Loucy (cell line): ENCODE data around the gene SETMAR.
"Not testable (repeated sequence)": the region's sequence is repeated elsewhere in the genome, so short reads cannot be mapped to it uniquely, and the experiment has no call there.

ENCODE experiments used
- H2AFZ ChIP-seq: fragments of 200-600 bp; sonication (generic); 2 replicates; pipeline ENCODE4 v1.6.0; 2016; ENCODE audit warnings: antibody characterized with exemption, mild to moderate bottlenecking, low read length, moderate library complexity
- H3F3A ChIP-seq: fragments of 200-600 bp; 2 replicates; pipeline ENCODE4 v1.6.0; 2016; ENCODE audit warnings: antibody characterized with exemption, low read depth, mild to moderate bottlenecking
- H3K27me3 ChIP-seq: fragments of 200-600 bp; sonication (generic); 2 replicates; pipeline ENCODE4 v1.6.1; 2014; ENCODE audit warnings: low read length, mild to moderate bottlenecking; ENCODE audit not compliant: insufficient read depth, poor library complexity, severe bottlenecking
- H3K36me3 ChIP-seq: fragments of 200-600 bp; sonication (generic); 2 replicates; pipeline ENCODE4 v1.6.1; 2016; ENCODE audit warnings: low read length; ENCODE audit not compliant: insufficient read depth
- H3K4me1 ChIP-seq: fragments of 200-600 bp; sonication (generic); 2 replicates; pipeline ENCODE4 v1.5.1; 2014; ENCODE audit warnings: low read length, mild to moderate bottlenecking; ENCODE audit not compliant: insufficient read depth, poor library complexity, severe bottlenecking
- H3K4me2 ChIP-seq: fragments of 200-600 bp; sonication (generic); 2 replicates; pipeline ENCODE4 v1.6.0; 2014; ENCODE audit warnings: antibody characterized with exemption, low read length, low read depth, mild to moderate bottlenecking; ENCODE audit not compliant: poor library complexity, severe bottlenecking
- H3K4me3 ChIP-seq: fragments of 200-600 bp; sonication (generic); 2 replicates; pipeline ENCODE4 v1.5.1; 2014; ENCODE audit warnings: low read length, mild to moderate bottlenecking, mixed read lengths; ENCODE audit not compliant: poor library complexity, severe bottlenecking
- H3K79me2 ChIP-seq: fragments of 200-600 bp; sonication (generic); 2 replicates; pipeline ENCODE4 v1.6.1; 2014; ENCODE audit warnings: low read length; ENCODE audit not compliant: insufficient read depth
- H3K9ac ChIP-seq: fragments of 200-600 bp; sonication (generic); 2 replicates; pipeline ENCODE4 v1.6.0; 2014; ENCODE audit warnings: mild to moderate bottlenecking, low read depth, low read length, moderate library complexity; ENCODE audit not compliant: poor library complexity, severe bottlenecking
- H3K9me2 ChIP-seq: fragments of 200-600 bp; sonication (generic); replicated peaks from 2 replicates; pipeline ENCODE4 v1.6.1; 2016; ENCODE audit warnings: low read depth, low read length, mixed read lengths
- H3K9me3 ChIP-seq: fragments of 200-600 bp; sonication (generic); 2 replicates; pipeline ENCODE4 v1.6.1; 2014; ENCODE audit warnings: mild to moderate bottlenecking, antibody characterized with exemption, low read length, low read depth; ENCODE audit not compliant: insufficient read depth
- H4K20me1 ChIP-seq: fragments of 200-600 bp; sonication (generic); 2 replicates; pipeline ENCODE4 v1.6.0; 2014; ENCODE audit warnings: antibody characterized with exemption, low read length, mild to moderate bottlenecking; ENCODE audit not compliant: insufficient read depth, poor library complexity, severe bottlenecking
- CTCF ChIP-seq: fragments of 200-600 bp; sonication (generic); conservative IDR thresholded peaks from 2 replicates; pipeline ENCODE4 v1.5.1; 2014; ENCODE audit warnings: mild to moderate bottlenecking, antibody characterized with exemption, low read length
- EZH2phosphoT487 ChIP-seq: fragments of 200-600 bp; IDR thresholded peaks from 2 replicates; pipeline ENCODE4 v1.6.1; 2018; ENCODE audit warnings: antibody characterized with exemption, mild to moderate bottlenecking, moderate library complexity, borderline replicate concordance

SETMAR gene

GRCh38 chr3:4302747-4303146 is 422 bp upstream of the SETMAR start:
- Histone ChIP-seq H3K4me1 (peaks cover 33% of the 10 kb centered on the region), H3F3A (no peaks in the 10 kb centered on the region; the same call in 1 of the 2 replicates), H4K20me1 (no peaks in the 10 kb centered on the region), H3K4me2 (peak overlapping the region; percentile 80), H3K27me3 (no peaks in the 10 kb centered on the region), H3K9me2 (no peaks in the 10 kb centered on the region), H3K79me2 (peaks cover 42% of the 10 kb centered on the region), H3K9me3 (no peaks in the 10 kb centered on the region), H3K36me3 (no peaks in the 10 kb centered on the region), H2AFZ (peak overlapping the region; percentile 98), H3K4me3 (peak overlapping the region; percentile 93), H3K9ac (peak overlapping the region; percentile 97)
- TF ChIP-seq EZH2phosphoT487: no peak
- no peak for TF ChIP-seq CTCF

DNA sequence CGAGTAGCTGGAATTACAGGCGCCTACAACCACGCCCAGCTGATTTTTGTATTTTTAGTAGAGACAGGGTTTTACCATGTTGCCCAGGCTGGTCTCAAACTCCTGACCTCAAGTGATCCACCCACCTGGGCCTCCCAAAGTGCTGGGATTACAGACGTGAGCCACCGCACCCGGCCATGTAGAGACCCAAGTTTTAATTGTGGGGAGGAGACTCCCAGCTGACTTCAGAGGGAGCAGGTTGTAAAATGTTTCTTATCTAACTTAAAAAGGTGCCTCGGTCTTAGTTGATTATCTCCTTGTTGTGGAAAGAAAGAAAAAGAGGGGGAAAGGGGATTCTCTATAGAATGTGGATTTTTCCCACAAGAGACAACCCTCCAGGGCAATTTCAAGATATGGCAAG is 2.0 kb downstream of the SETMAR start:
- not testable (repeated sequence) for H4K20me1 ChIP-seq, H3F3A ChIP-seq, H3K9me2 ChIP-seq, H3K36me3 ChIP-seq, H2AFZ ChIP-seq, H3K27me3 ChIP-seq, H3K9me3 ChIP-seq
- peak overlapping the region; percentile 80 for H3K4me2 ChIP-seq
- peak overlapping the region; percentile 97 for H3K9ac ChIP-seq
- H3K4me1 ChIP-seq: peaks cover 55% of the 10 kb centered on the region
- peaks cover 66% of the 10 kb centered on the region for H3K79me2 ChIP-seq
- peak overlapping the region; percentile 93 for H3K4me3 ChIP-seq

GRCh38 chr3:4306091-4306490 is 2.9 kb downstream of the SETMAR start:
- no peaks in the 10 kb centered on the region for H3K9me3 ChIP-seq
- TF ChIP-seq EZH2phosphoT487 (no peak), CTCF (no peak)
- no peak overlapping the region for H2AFZ ChIP-seq
- no peaks in the 10 kb centered on the region for H3K27me3 ChIP-seq
- peaks cover 71% of the 10 kb centered on the region for H3K79me2 ChIP-seq
- H3K9ac ChIP-seq: peak overlapping the region; percentile 97
- H3K4me2 ChIP-seq: peak overlapping the region; percentile 80
- H3K9me2 ChIP-seq: no peaks in the 10 kb centered on the region
- H3K36me3 ChIP-seq: no peaks in the 10 kb centered on the region
- H3K4me3 ChIP-seq: peak overlapping the region; percentile 93
- no peaks in the 10 kb centered on the region; the same call in 1 of the 2 replicates for H3F3A ChIP-seq
- H3K4me1 ChIP-seq: peaks cover 64% of the 10 kb centered on the region
- H4K20me1 ChIP-seq: no peaks in the 10 kb centered on the region

- H3F3A ChIP-seq: no peaks in the 10 kb centered on the region; the same call in 1 of the 2 replicates
- peak overlapping the region; percentile 80 for H3K4me2 ChIP-seq
- no peak overlapping the region for H2AFZ ChIP-seq
- TF ChIP-seq EZH2phosphoT487: no peak
- TF ChIP-seq CTCF: no peak
- H3K79me2 ChIP-seq: peaks cover 77% of the 10 kb centered on the region
- peaks cover 70% of the 10 kb centered on the region for H3K4me1 ChIP-seq
- no peaks in the 10 kb centered on the region for H3K9me2 ChIP-seq
- H4K20me1 ChIP-seq: no peaks in the 10 kb centered on the region
- H3K4me3 ChIP-seq: peak overlapping the region; percentile 93
- no peaks in the 10 kb centered on the region for H3K9me3 ChIP-seq
- H3K36me3 ChIP-seq: no peaks in the 10 kb centered on the region
- H3K27me3 ChIP-seq: no peaks in the 10 kb centered on the region
- H3K9ac ChIP-seq: peak overlapping the region; percentile 18
Observed at GRCh38 chr3:4306860-4307259, 3.7 kb downstream of the SETMAR start.
